Stimulated activated CD8-positive, alpha-beta memory T cell treated with anti-CD3 and anti-CD28 coated beads, Interleukin-2, amount 100 ng/mL, for 48 hours (primary cell): ENCODE results near the gene DCUN1D1.

Experiments
- DNase-seq, 2 donors: peaks; one replicate each; pipeline ENCODE4 v3.0.0-alpha.2; 2020; ENCODE audit warnings: low read depth in 2 of 2

The DCUN1D1 gene

GRCh38 chr3:182972387-182972786, 8.0 kb downstream of the DCUN1D1 start:
- no peak for DNase-seq

GRCh38 chr3:182971637-182972036, 8.7 kb downstream of the DCUN1D1 start:
- no peak for DNase-seq

- no peak for DNase-seq
Observed at GRCh38 chr3:182970811-182971418, 9.4 kb downstream of the DCUN1D1 start.

GRCh38 chr3:182969853-182970252, 10.5 kb downstream of the DCUN1D1 start:
- DNase-seq, result no peak

DNA sequence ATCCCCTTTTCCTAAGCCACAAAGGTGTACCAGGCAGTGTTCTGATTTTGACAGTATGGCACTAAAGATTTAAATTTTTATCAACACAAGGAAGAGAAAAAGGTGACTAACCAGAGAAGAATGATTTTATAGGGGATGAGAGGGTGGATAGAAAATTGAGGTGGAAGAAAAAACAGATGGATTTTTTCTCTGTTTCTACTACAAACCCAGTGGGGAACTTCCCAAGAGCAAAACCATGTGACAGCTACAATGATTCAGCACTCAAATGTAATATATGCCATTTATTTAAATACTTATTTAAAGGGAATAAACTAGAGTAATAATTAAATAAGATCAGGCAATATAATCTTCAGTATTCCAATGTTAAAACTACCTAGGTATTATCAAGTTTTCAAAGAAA, 11.1 kb downstream of the DCUN1D1 start:
- DNase-seq, result no peak

DNA sequence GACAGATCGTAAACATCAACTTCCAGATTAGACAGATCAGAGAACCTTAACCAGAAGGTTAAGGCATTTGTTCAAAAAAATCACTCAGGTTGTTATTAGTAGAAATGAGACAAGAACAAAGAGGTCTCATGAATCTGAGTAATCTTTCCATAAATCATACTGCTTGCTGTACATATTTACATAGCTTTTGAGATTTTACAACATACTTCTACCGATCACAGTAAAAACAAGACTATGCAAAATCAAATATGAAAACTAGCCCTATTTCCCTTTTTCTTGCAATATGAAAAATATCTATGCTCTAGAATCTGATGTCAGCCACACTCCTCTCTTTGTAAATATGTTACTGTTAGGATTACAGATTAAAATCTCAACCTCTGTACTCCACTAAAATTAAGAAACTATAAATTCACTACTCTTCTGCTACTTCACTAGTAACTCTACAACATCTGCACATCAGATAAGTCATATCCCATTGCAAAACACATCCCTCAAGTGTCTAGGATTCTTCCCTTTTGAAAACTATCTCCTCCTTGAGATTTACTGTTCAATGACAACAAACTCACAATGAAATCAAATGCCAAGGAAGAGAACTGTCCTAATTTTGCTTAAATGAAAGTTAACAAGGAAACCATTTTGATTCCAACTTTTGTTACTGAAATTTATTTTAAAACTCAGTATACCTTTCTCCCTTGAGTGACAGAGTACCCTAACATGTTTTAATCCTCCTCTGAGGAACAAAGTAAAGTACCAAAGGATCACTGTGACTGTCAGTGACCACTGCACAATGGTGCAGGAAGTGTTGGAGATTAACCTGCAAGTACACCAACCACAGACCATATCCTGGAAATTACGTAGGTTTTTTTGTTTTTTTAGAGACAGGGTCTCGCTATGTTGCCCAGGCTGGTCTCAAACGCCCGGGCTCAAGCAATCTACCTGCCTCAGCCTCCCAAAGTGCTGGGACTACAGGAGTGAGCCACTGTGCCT, 12.8 kb downstream of the DCUN1D1 start:
- DNase-seq, result no peak

DNA sequence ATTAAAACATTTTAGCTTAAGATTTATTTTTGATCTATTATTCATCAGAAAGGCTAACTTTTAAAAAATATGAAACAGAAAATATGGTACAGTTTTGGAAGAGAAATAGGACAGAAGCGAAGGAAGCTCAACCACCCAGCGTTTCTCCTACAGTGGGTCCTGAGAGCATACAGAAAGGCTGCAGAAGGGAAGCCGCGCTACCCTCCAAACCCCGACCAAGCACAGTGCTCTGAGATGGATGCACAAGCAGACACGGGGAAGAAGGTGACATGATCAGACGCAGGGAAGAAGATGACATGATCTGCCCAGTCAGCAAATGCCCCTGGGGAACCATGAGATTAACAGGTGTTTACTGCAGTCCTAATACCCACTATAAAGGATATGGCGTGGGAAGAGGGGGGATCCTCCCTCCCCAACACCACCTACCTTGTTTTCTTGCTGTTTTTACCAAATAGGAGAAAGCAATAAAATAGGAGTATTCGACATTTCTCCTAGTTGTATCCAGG, 14.4 kb downstream of the DCUN1D1 start:
- no peak for DNase-seq

- no peak for DNase-seq
Observed at GRCh38 chr3:182964179-182964578, 16.2 kb downstream of the DCUN1D1 start.

DNA sequence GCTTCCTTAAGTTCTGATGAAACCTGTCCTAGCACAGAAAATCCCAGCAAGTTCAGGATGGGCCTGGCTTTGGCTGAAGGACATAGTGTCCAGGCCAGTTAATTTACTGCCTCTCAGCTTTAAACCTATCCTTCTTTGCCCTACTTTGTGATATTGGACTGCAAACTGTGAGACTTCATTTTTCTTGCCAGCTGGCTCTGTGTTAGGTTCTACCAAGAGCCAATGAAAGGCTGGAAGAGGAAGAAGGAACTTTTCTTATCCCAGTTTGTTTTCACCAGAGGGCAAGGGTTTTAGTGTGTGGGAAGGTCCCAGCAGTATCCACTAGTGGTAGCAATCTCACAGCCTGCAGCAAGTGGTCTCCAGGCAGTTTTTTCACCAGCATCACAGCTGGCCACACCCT, 18.2 kb downstream of the DCUN1D1 start:
- no peak for DNase-seq

DNA sequence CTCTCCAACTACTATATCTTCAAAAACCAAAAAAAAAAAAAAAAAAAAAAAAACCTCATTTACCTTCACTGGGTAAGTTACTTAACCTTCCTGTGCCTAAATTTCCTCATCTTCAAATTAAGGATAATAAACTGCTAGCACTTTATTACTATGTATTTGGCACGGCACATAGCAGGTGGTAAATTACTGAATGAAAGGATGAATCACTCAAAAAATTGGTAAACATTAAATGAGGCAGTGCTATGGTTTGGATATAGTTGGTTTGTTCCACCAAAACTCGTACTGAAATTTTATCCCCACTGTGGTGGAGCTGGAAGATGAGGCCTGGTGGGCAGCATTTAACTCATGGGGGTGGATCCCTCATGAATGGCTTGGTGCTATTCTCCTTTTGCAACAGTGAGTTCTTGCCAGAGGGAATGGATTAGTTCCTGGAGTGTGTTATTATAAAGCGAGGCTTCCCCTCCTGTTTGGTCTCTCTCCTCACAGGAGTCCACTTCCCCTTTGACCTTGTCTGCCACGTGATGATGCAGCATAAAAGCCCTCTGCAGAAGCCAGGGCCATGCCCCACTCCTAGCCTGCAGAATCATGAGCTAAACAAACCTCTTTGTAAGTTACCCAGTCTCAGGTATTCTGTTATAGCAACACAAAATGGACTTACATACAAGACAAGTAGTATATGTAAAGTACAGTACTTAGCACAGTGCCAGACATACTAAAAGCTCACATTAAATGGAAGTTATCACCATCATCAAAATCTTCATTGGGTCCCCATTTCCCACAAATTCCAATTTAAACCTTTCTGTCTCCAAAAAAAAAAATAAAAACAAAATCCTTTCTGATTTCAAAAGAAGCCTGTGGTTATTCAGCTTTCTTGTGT, 20.6 kb downstream of the DCUN1D1 start:
- DNase-seq, result no peak

- DNase-seq, result no peak
Observed at GRCh38 chr3:182957676-182958266, 22.6 kb downstream of the DCUN1D1 start.

DNA sequence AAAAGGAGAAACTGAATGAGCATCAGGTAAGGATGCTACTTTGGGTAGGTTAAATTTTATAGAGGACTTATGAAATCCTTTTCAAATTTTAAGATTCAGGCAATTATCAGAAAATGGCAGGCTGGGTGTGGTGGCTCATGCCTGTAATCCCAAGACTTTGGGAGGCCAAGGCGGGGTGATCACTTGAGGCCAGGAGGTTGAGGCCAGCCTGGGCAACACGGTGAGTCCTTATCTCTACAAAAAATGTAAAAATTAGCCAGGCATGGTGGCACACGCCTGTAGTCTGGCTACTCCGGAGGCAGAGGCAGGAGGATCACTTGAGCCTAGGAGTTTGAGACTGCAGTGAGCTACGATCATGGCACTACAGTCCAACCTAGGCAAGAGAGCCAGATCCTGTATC, 23.1 kb downstream of the DCUN1D1 start:
- no peak for DNase-seq

- no peak for DNase-seq
Observed at GRCh38 chr3:182954553-182955235, 25.6 kb downstream of the DCUN1D1 start.

- no peak for DNase-seq
Observed at GRCh38 chr3:182949688-182950087, 30.6 kb downstream of the DCUN1D1 start.

DNA sequence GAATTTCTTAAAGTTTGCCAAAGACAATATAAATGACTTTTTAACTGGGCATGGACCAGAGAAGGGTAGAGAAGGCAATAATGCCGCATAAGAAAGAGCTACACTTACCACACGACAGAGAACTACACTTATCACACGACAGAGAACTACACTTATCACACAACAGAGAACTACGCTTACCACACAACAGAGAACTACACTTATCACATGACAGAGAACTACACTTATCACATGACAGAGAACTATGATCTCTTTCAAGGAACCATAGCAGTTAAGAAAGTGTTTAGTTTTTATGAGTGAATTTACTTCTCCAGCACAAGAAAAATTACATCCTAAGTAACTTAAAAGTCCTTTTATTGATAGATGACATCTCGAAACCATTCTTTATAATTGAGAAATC, 32.0 kb downstream of the DCUN1D1 start:
- no peak for DNase-seq

GRCh38 chr3:182947888-182948287, 32.5 kb downstream of the DCUN1D1 start:
- no peak for DNase-seq

DNA sequence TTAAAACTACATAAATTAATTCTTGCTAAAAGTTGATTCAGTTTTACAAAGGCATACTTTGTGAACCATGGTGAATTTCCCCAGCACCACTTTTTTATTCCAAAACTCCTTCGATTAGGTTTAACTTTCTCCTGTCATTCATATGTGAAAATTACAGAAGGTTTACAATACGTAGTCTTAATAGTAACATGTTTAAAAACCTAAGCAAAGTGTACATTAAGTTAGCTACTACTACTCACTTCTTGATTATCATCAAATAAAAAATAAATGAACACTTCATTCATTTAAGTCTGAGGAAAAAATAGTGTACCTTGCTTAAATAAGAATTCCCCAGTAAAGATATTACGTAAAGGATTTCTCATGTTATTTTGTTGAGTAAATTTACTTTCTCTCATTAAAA, 38.6 kb downstream of the DCUN1D1 start:
- no peak for DNase-seq

- no peak for DNase-seq
Observed at GRCh38 chr3:182940266-182940808, 40.0 kb downstream of the DCUN1D1 start.

- DNase-seq, result no peak
Observed at GRCh38 chr3:182937293-182938051, 42.9 kb downstream of the DCUN1D1 start.

DNA sequence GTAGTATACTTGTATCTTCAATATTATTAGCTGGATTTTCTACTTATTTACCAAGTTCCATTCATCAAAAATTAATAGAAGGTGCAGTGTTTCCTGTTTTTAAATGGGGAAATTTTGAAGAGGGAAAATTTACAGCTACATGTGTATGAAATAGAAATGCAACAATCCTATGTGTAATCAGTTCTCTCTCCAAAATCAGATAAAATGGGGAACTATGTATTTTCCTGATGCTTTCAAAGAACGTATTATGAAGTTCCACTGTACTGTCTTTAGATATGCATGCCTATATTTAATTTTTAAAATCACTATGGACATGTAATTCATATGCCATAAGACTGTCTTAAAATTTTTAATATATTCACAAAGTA, 43.4 kb downstream of the DCUN1D1 start:
- no peak for DNase-seq
